OCI-LY3 (cell line): ENCODE results near the gene FANCE.

Source experiments
- H2AFZ ChIP-seq: fragments of 200-600, 300-600 bp; shearing (Covaris generic); 2 replicates; pipeline ENCODE4 v1.6.0; 2014; ENCODE audit warnings: antibody characterized with exemption, low read depth, low read length
- H3K27ac ChIP-seq: fragments of 200-600, 300-600 bp; sonication (generic); 2 replicates; pipeline ENCODE4 v1.5.1; 2014; ENCODE audit warnings: mild to moderate bottlenecking, low read length, moderate library complexity, mixed read lengths
- H3K27me3 ChIP-seq: fragments of 200-600, 300-600 bp; sonication (generic); 2 replicates; pipeline ENCODE4 v1.6.1; 2014; ENCODE audit warnings: low read depth, low read length, mixed read lengths
- H3K36me3 ChIP-seq: fragments of 200-600, 300-600 bp; sonication (generic); replicated peaks from 2 replicates; pipeline ENCODE3; 2014; ENCODE audit warnings: low read depth, low read length, mixed read lengths
- H3K4me1 ChIP-seq: fragments of 300-600, 200-600 bp; sonication (generic); 2 replicates; pipeline ENCODE4 v1.6.1; 2014; ENCODE audit warnings: low read length, mixed read lengths
- H3K4me2 ChIP-seq: fragments of 200-600, 300-600 bp; sonication (generic); 2 replicates; pipeline ENCODE4 v1.6.1; 2014; ENCODE audit warnings: low read length, mixed read lengths
- H3K4me3 ChIP-seq: fragments of 300-600, 200-600 bp; sonication (generic); 2 replicates; pipeline ENCODE4 v1.5.1; 2014; ENCODE audit warnings: antibody characterized with exemption, mild to moderate bottlenecking, low read length, moderate library complexity
- H3K79me2 ChIP-seq: fragments of 300-600, 200-600 bp; shearing (Covaris generic); 2 replicates; pipeline ENCODE4 v1.6.1; 2014; ENCODE audit warnings: mild to moderate bottlenecking, low read length, mixed read lengths
- H3K9ac ChIP-seq: fragments of 300-600, 200-600 bp; shearing (Covaris generic); 2 replicates; pipeline ENCODE4 v1.6.0; 2014; ENCODE audit warnings: mild to moderate bottlenecking, low read length, moderate library complexity
- H3K9me3 ChIP-seq: fragments of 200-600, 300-600 bp; shearing (Covaris generic); 2 replicates; pipeline ENCODE4 v1.6.1; 2014; ENCODE audit warnings: low read length, mixed read lengths; ENCODE audit not compliant: insufficient read depth
- H4K20me1 ChIP-seq: fragments of 200-600, 300-600 bp; sonication (generic); 2 replicates; pipeline ENCODE4 v1.6.1; 2016; ENCODE audit warnings: low read length, mixed read lengths; ENCODE audit not compliant: insufficient read depth
- CTCF ChIP-seq: fragments of 200-600, 300-600 bp; sonication (generic); IDR thresholded peaks from 2 replicates; pipeline ENCODE4 v1.5.1; 2014; ENCODE audit warnings: antibody characterized with exemption, low read length, low read depth
- EZH2phosphoT487 ChIP-seq: fragments of 200-600 bp; shearing (Covaris generic); IDR thresholded peaks from 2 replicates; pipeline ENCODE4 v1.6.1; 2018; ENCODE audit warnings: antibody characterized with exemption, mixed run types, low read depth

Gene FANCE

DNA sequence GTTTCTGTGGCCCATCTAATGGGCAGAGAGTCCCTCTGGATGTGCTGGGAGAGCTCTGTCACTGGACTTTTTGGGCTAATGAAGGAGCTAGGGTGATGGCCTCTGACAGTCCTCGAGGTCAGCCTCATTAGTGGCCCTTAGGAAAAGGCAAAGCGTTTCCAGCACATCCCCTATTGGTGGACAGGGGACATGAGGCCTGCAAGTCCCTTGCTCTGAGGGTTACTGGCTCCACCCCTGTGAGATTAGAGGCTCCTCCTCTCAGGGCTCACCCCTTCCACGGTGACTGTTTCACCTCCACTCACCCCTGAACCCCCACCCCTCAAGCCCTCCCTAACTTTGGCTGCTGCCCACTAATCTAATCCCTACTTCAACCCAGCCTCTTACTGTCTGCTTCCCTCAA lies 12.8 kb upstream of the FANCE start:
- Histone ChIP-seq H3K79me2 (no peaks in the 10 kb centered on the region), H2AFZ (no peak overlapping the region)
- no peak for TF ChIP-seq CTCF
- no peak for TF ChIP-seq EZH2phosphoT487

GRCh38 chr6:35441205-35441604 lies 10.9 kb upstream of the FANCE start:
- no peak overlapping the region for H3K4me2 ChIP-seq
- no peaks in the 10 kb centered on the region for H3K36me3 ChIP-seq
- H3K9me3 ChIP-seq, result no peaks in the 10 kb centered on the region
- no peak overlapping the region for H2AFZ ChIP-seq
- H3K4me1 ChIP-seq, result no peaks in the 10 kb centered on the region
- no peaks in the 10 kb centered on the region for H4K20me1 ChIP-seq
- TF ChIP-seq EZH2phosphoT487, result no peak
- TF ChIP-seq CTCF, result no peak
- no peaks in the 10 kb centered on the region for H3K27me3 ChIP-seq
- no peak overlapping the region for H3K9ac ChIP-seq
- H3K27ac ChIP-seq, result no peak overlapping the region
- no peaks in the 10 kb centered on the region for H3K79me2 ChIP-seq
- H3K4me3 ChIP-seq, result no peak overlapping the region

More for the DNA sequence above, 12.8 kb upstream of the FANCE start:
- Histone ChIP-seq H3K4me2 (no peak overlapping the region), H4K20me1 (no peaks in the 10 kb centered on the region), H3K27me3 (no peaks in the 10 kb centered on the region), H3K4me1 (no peaks in the 10 kb centered on the region), H3K9ac (no peak overlapping the region), H3K4me3 (no peak overlapping the region), H3K36me3 (no peaks in the 10 kb centered on the region), H3K27ac (no peak overlapping the region), H3K9me3 (no peaks in the 10 kb centered on the region)

- Histone ChIP-seq H3K9me3 (no peaks in the 10 kb centered on the region), H4K20me1 (no peaks in the 10 kb centered on the region), H3K9ac (no peak overlapping the region), H2AFZ (no peak overlapping the region), H3K27ac (no peak overlapping the region), H3K4me3 (no peak overlapping the region), H3K27me3 (no peaks in the 10 kb centered on the region), H3K36me3 (no peaks in the 10 kb centered on the region), H3K4me2 (no peak overlapping the region), H3K79me2 (no peaks in the 10 kb centered on the region), H3K4me1 (no peaks in the 10 kb centered on the region)
- no peak for TF ChIP-seq CTCF
- no peak for TF ChIP-seq EZH2phosphoT487
Observed at GRCh38 chr6:35441642-35442041, 10.5 kb upstream of the FANCE start.

DNA sequence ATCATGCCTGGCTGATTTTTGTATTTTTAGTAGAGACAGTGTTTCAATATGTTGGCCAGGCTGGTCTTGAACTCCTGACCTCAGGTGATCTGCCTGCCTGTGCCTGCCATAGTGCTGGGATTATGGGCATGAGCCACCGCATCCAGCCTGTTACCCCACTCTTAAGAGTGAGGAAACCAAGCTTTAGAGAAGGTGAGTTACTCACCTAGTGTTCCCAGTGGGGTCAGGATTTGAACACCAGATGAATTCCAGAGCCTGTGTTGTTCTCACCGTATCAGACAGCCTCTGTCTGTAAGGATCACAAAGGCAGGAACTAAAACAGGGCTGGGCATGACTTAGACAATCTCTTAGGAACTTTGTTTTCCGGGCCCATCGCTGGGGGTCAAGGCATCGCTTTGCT lies 9.4 kb upstream of the FANCE start:
- no peaks in the 10 kb centered on the region for H4K20me1 ChIP-seq
- no peaks in the 10 kb centered on the region for H3K27me3 ChIP-seq
- H3K4me1 ChIP-seq, result no peaks in the 10 kb centered on the region
- TF ChIP-seq CTCF, result no peak
- TF ChIP-seq EZH2phosphoT487, result no peak
- no peak overlapping the region for H3K9ac ChIP-seq
- no peaks in the 10 kb centered on the region for H3K36me3 ChIP-seq
- H3K4me2 ChIP-seq, result no peak overlapping the region
- H3K79me2 ChIP-seq, result no peaks in the 10 kb centered on the region
- no peak overlapping the region for H3K4me3 ChIP-seq
- H3K27ac ChIP-seq, result no peak overlapping the region
- no peak overlapping the region for H2AFZ ChIP-seq
- H3K9me3 ChIP-seq, result no peaks in the 10 kb centered on the region
